Stimulated activated CD8-positive, alpha-beta memory T cell treated with anti-CD3 and anti-CD28 coated beads, Interleukin-15, amount 100 ng/mL, for 24 hours (primary cell): ENCODE results near the gene PAX7.
"Not testable (repeated sequence)": the region's sequence is repeated elsewhere in the genome, so short reads cannot be mapped to it uniquely, and the experiment has no call there.

Experiments used
- DNase-seq: peaks from one replicate; pipeline ENCODE4 v3.0.0-alpha.2; 2020; ENCODE audit warnings: low read depth

The PAX7 gene

DNA sequence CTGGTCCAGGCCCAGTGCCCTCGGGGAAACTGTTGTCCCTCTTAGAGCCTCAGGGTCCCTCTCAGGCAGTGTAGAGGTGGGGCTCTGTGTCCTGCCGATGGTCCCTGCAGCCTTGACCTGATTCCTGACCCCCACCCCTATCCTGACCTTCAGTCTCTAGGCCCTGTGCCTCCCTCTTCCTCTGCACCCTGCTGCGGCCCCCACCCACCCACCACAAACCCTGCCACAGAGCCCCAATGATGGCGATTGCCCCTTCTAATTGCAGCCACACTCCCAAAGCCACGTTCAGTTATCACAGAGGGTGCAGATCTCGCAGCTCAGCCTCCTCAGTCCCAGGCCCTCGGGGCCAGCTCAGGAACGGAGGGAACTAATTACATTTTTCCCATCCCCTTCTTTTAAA lies 99.7 kb downstream of the PAX7 start:
- DNase-seq = no peak

DNA sequence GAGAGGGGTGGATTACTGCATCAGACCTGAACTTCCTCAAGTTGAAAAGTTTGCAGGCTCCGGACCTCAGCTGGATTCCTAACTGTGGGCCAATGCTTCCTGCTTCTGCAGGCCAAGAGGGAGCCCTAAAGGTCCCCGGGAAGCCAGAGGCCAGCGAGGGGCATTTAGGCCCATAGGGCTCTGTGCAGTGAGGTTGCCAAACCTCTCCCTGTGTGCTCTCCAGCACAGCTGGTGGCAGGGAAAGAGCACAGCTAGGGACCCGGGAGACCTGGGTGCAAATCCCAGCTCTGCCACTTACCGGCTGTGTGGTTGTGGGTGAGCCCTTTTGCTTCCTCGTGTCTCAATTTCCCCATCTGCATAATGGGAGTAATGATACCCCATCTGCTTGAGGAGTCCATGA lies 100.5 kb downstream of the PAX7 start:
- no peak for DNase-seq

DNA sequence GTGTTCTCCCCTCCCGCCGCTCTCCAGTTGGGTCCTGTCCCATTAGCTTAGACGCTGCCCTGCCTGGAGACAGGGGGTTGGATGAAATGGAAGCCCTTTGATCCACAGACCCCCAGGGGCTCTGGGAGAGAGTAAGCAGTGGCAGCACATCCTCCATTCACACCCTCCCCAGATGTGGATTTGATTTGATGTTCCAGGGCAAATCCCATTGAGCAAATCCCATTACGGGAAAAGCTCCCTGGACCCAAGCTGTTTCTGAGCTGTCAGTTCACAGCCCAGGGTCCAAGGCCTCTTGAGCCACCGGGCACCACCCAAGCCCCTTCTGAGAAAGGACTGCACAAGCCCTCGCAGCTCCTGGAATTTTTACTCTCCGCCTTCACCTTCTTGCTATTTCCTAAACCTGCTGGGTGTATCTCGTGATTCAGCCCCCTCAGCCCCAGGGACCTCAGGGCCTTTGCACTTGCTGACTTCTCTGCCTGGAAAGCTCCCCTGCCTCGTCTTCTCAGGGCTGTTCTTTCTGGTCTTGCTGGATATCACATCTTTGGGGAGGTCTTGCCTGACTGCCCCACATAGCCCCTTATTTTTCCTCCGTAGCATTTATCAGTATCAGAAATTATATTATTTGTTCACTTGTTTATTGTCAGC lies 101.1 kb downstream of the PAX7 start:
- DNase-seq = no peak

DNA sequence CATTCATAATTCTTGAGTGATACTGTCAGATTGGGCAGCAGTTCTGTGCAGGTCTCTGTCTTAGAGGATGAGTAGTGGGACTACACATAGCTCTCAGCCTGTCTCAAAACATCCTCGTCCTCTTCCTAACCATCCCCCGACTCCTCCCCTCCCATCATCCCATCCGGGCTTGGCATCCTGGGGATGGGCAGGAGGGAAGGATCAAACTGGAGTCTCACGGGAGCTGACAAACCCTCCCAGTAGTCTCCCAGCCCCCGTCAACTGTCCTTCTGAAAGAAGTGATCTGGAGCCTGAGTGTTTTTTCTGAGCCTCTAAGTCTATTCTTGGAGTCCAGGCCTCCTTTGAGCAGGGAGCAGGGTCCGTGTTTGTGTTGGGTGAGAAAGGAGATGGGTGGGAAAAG lies 102.0 kb downstream of the PAX7 start:
- DNase-seq = no peak

DNA sequence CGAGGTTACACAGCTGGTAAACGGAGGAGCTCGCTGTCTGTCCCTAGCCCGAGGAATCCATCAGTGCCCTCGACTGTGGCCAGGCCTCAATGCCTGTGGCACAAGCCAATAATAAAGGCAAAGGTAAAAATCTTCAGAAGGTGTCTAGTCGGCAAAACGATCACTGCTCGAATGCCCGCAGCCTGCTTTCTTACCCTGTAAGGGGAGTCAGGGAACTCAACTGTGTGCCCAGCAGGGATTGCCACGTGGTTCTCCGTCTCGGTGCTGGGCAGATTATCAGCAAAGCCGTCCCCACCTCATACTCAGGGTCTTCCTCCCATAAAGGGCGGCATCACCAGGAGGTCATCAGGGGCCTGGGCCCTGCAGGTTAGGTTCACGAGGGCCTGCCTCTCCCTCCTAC lies 103.4 kb downstream of the PAX7 start:
- no peak for DNase-seq

DNA sequence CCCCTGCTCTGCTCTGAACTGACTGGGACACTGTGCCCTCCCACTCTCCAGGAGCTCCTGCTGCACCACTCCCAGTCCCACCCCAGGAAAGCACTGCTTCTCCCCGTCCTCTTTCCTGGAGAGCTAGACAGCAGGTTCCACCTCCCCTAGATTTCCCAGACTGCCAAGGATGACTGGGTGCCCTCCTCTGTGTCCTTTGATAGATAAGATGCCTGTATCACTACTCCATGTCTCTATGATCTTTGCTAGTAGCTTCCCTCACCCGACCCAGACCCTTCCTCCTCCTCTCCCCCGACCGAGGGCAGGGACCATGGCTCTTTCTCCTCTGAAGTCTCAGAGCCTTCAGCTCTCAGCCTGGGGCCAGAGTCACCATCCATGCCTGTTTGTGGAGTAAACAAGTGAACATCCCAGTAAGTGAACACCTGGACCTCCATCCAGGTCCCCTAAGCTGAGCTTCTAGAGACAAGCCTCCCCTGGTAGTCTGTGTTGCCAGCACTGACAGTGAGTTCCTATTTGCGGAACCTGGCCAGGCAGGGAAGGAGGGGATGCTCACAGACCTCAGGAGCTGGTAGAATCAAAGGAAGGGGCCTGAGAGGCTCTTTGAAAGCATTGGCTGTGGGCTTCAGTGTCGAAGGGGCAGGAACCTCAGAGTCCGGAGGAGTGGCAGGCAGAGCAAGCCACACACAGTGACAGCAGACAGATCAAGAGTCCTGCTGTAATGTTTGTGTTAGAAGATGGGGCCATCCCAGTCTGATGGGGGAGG lies 104.0 kb downstream of the PAX7 start:
- no peak for DNase-seq

DNA sequence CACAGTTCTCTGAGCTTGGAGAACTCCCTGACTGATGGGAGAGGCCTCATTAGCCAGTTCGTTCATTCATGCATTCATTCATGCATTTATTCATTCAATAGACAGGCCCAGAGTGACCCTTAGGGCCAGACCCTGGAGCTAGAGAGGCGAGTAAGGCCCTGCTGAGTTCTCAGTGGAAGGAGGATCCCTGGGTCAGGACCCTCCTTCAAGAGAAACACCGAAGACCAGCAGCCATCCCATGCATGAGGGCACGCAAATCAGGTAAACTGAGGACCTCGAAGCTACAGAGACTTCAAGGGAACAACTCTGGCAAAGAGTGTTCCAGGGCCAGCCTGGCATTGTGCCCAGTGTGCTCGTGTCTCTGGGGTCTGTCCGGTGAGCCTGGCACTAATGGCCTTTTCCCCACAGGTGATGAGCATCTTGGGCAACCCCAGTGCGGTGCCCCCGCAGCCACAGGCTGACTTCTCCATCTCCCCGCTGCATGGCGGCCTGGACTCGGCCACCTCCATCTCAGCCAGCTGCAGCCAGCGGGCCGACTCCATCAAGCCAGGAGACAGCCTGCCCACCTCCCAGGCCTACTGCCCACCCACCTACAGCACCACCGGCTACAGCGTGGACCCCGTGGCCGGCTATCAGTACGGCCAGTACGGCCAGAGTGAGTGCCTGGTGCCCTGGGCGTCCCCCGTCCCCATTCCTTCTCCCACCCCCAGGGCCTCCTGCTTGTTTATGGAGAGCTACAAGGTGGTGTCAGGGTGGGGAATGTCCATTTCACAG lies 104.8 kb downstream of the PAX7 start:
- DNase-seq = no peak

DNA sequence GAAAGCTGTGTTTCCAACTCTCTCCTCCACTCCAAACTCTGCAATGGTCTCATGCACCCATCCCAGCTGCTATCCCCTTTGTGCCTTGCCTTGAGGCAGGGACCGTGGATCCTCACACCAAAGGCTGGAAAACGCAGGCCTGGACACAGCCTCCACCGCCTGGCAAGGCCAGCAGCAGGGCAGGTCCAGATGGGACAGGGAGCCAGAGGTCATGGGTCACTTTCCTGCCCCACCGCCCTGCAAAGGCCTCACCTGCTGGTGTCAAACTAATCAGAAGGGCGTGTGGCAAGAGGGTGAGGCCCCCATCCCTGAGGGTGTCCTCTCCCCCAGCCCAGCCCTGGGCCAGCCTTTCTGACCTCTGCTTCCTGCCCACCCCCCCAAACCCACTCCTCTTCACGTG lies 106.3 kb downstream of the PAX7 start:
- no peak for DNase-seq

DNA sequence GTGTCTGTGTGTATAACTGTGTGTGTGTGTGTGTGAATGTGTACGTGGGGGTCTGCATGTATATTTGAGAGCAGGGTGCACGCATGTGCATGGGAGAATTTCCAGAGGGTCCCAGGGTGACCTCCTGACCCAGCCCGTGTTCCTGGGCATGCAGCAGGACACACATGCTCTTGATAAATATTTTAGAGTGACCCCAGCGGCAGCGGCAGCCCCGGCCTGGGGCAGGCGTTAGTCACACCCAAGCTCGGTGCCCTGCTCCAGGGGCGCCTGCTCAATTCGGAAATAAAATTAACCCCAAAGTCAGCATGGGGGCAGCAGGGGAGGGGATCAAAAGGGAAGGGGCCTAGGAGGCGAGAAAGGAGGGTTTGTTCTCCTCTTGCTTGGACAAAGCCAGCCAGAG lies 107.5 kb downstream of the PAX7 start:
- DNase-seq = no peak

DNA sequence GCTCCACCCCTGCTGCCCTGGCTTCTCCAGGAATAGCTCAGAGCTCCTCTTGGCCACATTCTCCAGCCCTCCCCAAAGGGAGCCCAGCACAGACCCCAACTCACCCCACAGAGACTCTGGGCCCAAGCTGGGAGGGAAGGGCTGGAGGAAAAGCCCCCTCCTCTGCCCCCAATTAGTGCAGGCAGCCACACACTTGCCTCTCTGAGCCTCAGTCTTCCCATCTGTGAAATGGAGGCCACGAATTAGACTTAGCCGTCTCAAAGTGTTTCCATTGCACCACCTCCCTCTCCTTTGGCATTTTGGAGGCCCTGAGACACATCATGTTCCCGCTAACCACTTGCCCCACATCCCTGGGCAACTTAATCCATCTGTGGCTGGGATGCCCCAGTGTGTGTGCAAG lies 108.0 kb downstream of the PAX7 start:
- DNase-seq = no peak

DNA sequence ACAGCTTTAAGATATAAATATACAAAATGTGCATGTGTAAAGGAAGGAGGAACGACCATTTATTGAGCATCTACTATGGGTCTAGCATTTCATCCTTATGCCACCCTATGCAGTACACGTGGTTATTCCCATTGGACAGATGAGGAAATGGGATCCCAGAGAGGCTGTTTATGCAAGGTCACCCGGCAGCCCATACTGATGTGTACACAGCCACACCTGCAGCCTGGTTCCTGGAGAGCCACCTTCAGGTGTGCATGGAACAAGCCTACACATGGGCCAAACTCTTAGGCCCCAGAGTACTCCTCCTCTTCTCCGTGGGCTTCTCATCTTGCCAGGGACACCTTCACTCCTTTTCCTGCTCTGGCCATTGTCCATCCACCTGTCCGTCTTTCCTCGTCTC lies 108.8 kb downstream of the PAX7 start:
- DNase-seq = no peak

DNA sequence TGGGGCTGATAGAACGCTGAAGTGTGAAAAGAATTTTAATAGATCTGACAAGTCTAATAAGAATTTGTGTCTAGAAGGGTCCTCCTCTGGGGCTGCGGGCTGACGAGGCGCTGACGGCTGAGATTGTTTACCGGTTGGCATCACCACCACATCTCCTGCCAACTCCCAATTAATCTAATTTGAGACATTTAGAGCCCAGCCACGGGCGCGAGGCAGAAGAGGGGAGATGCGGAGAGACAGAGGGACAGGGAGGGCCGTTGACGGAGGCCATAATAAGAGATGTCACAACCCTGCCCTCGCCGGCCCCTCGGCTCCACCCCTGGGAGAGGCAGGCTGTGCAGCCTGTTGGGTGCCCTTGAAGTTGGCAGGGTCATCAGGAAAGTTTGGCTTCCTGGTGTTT lies 109.3 kb downstream of the PAX7 start:
- DNase-seq = no peak

DNA sequence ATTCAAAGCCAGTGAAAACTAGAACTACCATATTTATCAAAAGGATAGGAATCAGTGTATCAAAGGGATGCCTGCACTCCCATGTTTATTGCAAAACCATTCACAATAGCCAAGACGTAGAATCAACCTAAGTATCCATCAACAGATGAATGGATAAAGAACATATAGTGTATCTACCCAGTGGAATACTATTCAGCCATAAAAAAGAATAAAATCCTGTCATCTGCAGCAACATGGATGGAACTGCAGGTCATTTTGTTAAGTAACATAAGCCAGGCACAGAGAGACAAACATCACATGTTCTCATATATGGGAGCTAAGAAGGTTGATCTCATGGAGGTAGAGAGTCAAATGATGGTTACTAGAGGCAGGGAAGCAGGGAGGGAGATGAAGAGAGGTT lies 110.0 kb downstream of the PAX7 start:
- no peak for DNase-seq

DNA sequence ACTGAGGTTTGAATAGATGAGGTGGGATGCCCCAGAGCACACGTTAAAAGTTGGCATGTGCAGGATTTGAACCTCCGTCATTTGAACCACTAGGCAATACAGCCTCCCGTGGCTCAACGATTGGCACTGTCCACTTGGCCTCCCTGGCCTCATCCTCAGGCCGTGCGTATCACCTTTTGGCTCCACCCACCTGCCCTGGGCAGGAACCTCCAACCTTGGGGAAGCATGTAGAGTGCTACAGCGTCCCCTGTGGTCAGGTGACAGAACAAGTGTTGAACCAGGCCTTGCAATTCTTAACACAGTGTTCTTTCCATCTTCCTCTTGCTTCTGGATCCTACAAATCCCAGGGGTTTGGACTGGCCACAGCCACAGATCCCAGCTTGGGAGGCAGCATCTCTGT lies 112.6 kb downstream of the PAX7 start:
- no peak for DNase-seq

DNA sequence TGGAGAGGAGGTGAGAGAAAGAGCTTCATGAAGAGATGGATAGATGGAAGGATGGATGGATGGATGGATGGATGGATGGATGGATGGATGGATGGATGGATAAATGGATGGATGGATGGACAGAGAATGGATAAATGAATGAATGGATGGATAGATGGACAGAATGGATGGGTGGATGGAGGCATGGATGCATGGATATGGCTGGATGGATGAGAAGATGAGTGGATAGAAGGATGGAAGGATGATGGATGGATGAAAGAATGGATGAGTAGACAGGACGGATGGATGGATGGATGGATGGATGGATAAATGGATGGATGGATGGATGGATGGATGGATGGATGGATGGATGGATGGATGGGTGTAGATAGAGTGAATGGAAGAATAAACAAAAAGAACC lies 113.7 kb downstream of the PAX7 start:
- not testable (repeated sequence) for DNase-seq

DNA sequence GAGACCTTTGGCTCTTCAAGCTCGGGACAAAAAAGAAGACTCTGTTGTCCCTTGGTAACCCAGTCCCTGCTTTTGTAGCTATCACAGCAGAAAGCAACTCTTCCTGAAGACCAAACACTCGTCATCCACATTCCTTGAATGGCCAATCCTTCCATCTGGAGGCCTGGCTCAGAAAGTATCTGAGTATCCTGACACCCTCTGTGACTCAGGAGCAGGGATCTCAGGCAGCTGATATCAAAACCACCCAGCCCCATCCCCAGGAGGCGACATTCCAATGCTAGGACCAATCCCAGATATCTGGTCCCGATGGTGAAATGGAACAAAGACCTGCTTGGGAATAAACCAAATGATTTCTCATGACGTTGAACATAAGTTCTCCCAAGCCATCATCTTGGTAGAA lies 116.3 kb downstream of the PAX7 start:
- DNase-seq = no peak

DNA sequence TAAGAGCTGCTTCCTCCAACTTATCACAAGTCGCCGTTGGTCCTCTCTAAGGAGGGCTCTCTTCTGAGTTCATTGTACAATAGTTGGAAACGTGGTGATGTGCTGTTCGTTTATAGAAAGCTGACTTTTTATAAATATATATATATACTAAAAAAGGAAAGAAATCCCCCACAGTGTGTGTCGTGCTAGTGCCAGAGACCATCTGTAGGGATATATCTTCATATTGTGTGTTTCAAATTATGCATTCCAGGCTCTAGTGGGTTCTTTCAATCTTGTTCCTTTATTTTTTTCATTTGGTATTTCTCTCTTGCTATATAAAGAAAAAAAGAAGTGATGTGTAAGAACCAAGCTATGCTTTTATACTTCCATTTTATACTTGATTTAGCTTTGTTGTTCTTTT lies 117.0 kb downstream of the PAX7 start:
- DNase-seq = no peak

DNA sequence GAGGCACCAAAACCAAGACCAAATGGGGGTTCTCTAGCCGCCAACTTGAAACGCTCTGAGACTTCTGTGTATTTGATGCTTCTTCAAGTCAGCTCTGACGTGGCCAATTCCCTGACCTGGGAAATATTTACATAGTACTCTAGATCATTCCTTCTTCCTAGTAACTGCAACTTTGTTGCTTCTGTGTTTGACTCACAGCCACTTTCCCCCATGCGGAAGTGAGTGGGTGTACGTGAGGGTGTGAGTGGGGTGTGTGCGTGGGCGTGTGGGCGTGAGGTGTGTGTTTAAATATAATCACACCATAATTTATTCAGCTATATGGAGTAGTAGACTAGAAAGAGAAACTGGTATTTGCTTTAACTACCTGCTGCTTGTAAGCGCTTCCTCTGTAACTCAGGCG lies 117.8 kb downstream of the PAX7 start:
- no peak for DNase-seq

DNA sequence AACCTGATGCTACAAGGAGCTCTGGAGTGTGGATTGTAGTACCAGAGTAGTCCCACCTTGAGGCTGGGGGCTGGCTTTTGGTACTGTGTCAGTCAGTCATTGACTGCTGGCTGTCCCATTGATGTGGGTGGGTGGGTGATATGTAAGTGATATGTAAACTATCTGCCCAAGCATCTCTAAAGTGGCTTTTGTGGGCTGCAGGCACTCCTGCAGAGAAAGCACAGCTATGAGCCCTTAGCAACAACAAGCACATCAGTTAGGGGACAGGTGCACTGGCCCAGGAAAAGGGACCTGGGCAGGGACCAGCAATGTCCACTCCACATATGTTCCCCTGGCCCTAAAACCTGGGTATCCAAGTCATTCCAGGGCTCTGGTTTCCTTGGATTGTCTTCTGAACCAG lies 118.9 kb downstream of the PAX7 start:
- no peak for DNase-seq

DNA sequence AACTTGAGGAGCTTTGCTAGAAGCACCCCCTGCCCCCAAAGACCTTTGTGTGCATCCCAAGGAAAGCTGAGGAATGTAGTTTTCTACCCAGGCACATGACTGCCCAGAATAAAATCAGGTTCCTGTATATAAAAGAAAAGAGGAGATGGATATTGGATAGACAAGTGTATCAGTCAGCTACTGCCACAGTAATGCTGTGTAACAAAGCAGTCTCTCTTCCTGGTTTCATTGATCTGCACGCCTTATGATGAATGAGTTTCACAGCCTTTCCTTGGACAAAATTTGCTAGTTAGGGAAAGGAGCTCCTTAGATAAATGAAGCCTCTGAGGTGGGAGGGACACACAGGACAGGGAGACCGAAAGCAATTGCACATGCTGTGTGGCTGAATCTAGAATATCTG lies 120.0 kb downstream of the PAX7 start:
- no peak for DNase-seq

DNA sequence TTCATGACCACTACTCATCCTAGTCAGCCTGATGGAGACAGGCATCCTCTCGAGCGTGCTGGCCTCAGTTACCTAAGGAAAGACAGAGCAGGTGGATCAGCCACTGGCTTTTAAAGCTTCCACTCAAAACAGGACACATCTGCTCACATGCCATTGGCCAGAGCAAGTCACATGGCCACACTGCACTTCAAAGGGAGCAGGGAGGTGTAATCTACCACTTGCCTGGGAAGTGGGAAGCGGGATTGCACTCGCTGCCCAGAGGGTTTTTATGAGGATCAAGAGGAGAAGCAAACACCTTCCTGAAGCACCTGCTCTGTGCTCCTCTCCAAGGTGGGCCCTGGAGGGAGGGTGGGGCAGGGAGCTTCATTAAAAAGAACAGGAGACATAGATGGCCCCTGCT lies 120.8 kb downstream of the PAX7 start:
- DNase-seq = no peak

DNA sequence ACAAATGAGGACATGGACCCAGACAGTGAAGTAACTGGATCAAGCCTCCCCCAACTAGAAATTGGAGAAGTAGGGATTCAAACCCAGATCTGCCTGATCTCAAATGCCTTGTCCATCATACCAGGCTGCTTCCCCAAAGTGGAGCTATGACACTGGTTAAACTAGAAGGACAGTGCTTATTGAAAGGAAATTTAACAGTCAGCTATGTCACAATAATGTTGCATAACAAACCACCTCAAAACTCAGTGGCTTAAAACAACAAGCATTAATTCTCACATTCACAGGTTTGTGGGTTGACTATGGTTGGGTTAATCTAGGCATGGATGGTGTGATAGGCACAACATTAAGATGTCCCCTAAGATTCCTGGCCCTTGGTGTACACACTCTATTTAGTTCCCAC lies 121.8 kb downstream of the PAX7 start:
- no peak for DNase-seq

DNA sequence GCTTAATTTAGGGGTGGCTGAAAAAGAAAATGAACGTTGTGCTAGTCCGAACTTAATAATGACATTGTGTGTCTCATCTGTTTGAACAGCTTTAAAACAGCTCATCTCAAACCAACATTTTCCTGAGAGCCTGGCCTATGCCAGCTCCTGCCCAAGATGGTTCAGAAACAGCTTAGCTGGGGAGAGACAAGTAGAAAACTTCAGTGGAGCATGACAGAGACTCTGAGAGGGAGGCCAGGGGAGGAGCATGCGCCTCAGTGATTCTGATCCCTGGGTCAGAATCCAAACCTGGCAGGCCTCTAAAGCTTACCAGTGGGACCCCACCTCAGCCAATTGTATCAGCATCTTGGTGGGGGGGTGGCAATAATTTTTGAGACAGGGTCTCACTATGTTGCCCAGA lies 129.5 kb downstream of the PAX7 start:
- DNase-seq = no peak
